PC-9 (cell line): ENCODE data around the gene RTL10. TPM values are rescaled to one million over a fixed set of nuclear protein-coding genes. Genes with fewer than 3 reads are reported as not detected.

Experiments used
- BruUV-seq: library from RNA; stranded (reverse); fragments of 400-500 nt; replicated peaks from 2 replicates; lab custom pipeline; 2021; lab: Mats Ljungman, UMichigan
- CTCF ChIA-PET: fragments of 300-600 bp; sonication (Branson Sonifier 250); formaldehyde crosslinking; loops from one replicate; lab custom pipeline; 2022; ENCODE audit warnings: antibody characterized with exemption; lab: Charles Lee
- POLR2A ChIA-PET: fragments of 300-600 bp; sonication (Branson Sonifier 250); formaldehyde crosslinking; loops from one replicate; lab custom pipeline; 2022; ENCODE audit warnings: antibody characterized with exemption; ENCODE audit not compliant: unreplicated experiment; lab: Charles Lee
- DNase-seq, 2 experiments: peaks; one replicate each; pipeline versions ENCODE4 v3.0.0 to v3.0.0-alpha.2; 2015 to 2022; ENCODE audit warnings: mixed read lengths in 1 of 2
- H2AFZ ChIP-seq: fragments of 200-600 bp; sonication (generic); 2 replicates; pipeline ENCODE4 v1.8.1; 2017; ENCODE audit warnings: antibody characterized with exemption
- H3F3A ChIP-seq: fragments of 200-600 bp; sonication (generic); 2 replicates; pipeline ENCODE4 v1.8.1; 2017; ENCODE audit warnings: antibody characterized with exemption, mild to moderate bottlenecking, low read depth; ENCODE audit not compliant: insufficient read depth
- H3K27ac ChIP-seq: fragments of 200-600 bp; sonication (generic); 2 replicates; pipeline ENCODE4 v1.6.1; 2016; ENCODE audit warnings: mixed run types
- H3K27me3 ChIP-seq: fragments of 200-600 bp; sonication (generic); 2 replicates; pipeline ENCODE4 v1.6.1; 2016; ENCODE audit warnings: low read depth, mixed run types; ENCODE audit not compliant: insufficient read depth
- H3K36me3 ChIP-seq: fragments of 200-600 bp; sonication (generic); 2 replicates; pipeline ENCODE4 v1.6.1; 2016; ENCODE audit warnings: low read depth, mixed run types
- H3K4me1 ChIP-seq: fragments of 200-600 bp; sonication (generic); replicated peaks from 2 replicates; pipeline ENCODE4 v1.6.1; 2016; ENCODE audit warnings: mixed run types; ENCODE audit not compliant: insufficient read depth
- H3K4me2 ChIP-seq: fragments of 200-600 bp; sonication (generic); 2 replicates; pipeline ENCODE4 v1.6.1; 2017; ENCODE audit warnings: mixed run types
- H3K4me3 ChIP-seq: fragments of 200-600 bp; sonication (generic); 2 replicates; pipeline ENCODE4 v1.6.1; 2016; ENCODE audit warnings: mixed run types
- H3K79me2 ChIP-seq: fragments of 200-600 bp; sonication (generic); 2 replicates; pipeline ENCODE4 v1.6.1; 2017; ENCODE audit warnings: low read depth, mixed run types
- H3K9me2 ChIP-seq: fragments of 200-600 bp; sonication (generic); 2 replicates; pipeline ENCODE4 v1.8.1; 2017; ENCODE audit warnings: mild to moderate bottlenecking; ENCODE audit not compliant: insufficient read depth
- H3K9me3 ChIP-seq: fragments of 200-600 bp; sonication (generic); 2 replicates; pipeline ENCODE4 v1.8.1; 2016; ENCODE audit warnings: low read depth; ENCODE audit not compliant: insufficient read depth
- H4K20me1 ChIP-seq: fragments of 200-600 bp; sonication (generic); 2 replicates; pipeline ENCODE4 v1.8.1; 2017; ENCODE audit not compliant: insufficient read depth
- CTCF ChIP-seq: fragments of 200-600 bp; sonication (generic); conservative IDR thresholded peaks from 2 replicates; pipeline ENCODE4 v1.6.1; 2017; ENCODE audit warnings: mixed run types, antibody characterized with exemption, mild to moderate bottlenecking, moderate library complexity
- EZH2 ChIP-seq: fragments of 200-600 bp; sonication (generic); IDR thresholded peaks from 2 replicates; pipeline ENCODE4 v1.8.0; 2017; ENCODE audit warnings: antibody characterized with exemption, low read depth
- intact Hi-C: fragments of 100-400 bp; cut with micrococcal nuclease; formaldehyde crosslinking; loops from one replicate; pipeline ENCODE4 v1.10.0; 2022; ENCODE audit not compliant: unreplicated experiment
- total RNA-seq: library from RNA; stranded (reverse); gene quantifications from 2 replicates; pipeline ENCODE4 v1.2.3, GENCODE V29; 2021

RTL10 gene
- total RNA-seq, 1 experiment from 2014 or later: 23.5 TPM

GRCh38 chr22:19868773-19869471 is 14.2 kb upstream of the RTL10 start:
- no peaks in the 10 kb centered on the region for H3K36me3 ChIP-seq
- no peaks in the 10 kb centered on the region for H3F3A ChIP-seq
- H4K20me1 ChIP-seq: no peaks in the 10 kb centered on the region
- H3K4me2 ChIP-seq: no peak overlapping the region
- no peaks in the 10 kb centered on the region for H3K9me3 ChIP-seq
- no peaks in the 10 kb centered on the region for H3K9me2 ChIP-seq
- no peak overlapping the region for H3K4me3 ChIP-seq
- no peak overlapping the region for H2AFZ ChIP-seq
- TF ChIP-seq EZH2 (no peak), CTCF (no peak)
- intact Hi-C loops: no loop called here
- H3K27ac ChIP-seq: no peak overlapping the region
- no TSS peak for BruUV-seq
- no peaks in the 10 kb centered on the region for H3K27me3 ChIP-seq
- CTCF ChIA-PET: no interaction called here
- DNase-seq: no peak
- H3K79me2 ChIP-seq: no peaks in the 10 kb centered on the region
- no peaks in the 10 kb centered on the region for H3K4me1 ChIP-seq
- POLR2A ChIA-PET: no interaction called here

DNA sequence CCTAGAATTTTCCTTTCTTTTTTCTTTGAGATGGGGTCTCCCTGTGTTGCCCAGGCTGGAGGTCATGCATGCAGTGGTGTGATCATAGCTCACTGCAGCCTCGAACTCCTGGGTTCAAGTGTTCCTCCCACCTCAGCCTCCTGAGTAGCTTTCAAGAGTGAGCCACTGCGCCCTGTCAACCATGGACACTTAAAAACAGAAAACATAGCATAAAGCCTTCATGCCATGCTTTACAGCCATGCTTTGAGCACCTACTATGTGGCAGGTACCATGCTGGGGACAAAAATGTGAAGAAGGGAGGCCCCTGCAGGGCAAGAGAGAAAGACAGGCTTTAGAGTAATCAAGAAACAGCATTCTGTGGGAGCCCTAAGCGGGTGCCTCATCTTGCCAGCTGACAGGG is 13.7 kb upstream of the RTL10 start:
- CTCF ChIA-PET: no interaction called here
- H4K20me1 ChIP-seq: no peaks in the 10 kb centered on the region
- no peaks in the 10 kb centered on the region for H3K9me2 ChIP-seq
- H3F3A ChIP-seq: no peaks in the 10 kb centered on the region
- H3K27me3 ChIP-seq: no peaks in the 10 kb centered on the region
- no peak overlapping the region for H3K4me2 ChIP-seq
- no peak overlapping the region for H2AFZ ChIP-seq
- no peaks in the 10 kb centered on the region for H3K4me1 ChIP-seq
- DNase-seq: no peak
- H3K79me2 ChIP-seq: no peaks in the 10 kb centered on the region
- no TSS peak for BruUV-seq
- POLR2A ChIA-PET: no interaction called here
- TF ChIP-seq EZH2: no peak
- TF ChIP-seq CTCF: no peak
- H3K27ac ChIP-seq: no peak overlapping the region
- H3K36me3 ChIP-seq: no peaks in the 10 kb centered on the region
- intact Hi-C loops: no loop called here
- no peak overlapping the region for H3K4me3 ChIP-seq
- H3K9me3 ChIP-seq: no peaks in the 10 kb centered on the region

DNA sequence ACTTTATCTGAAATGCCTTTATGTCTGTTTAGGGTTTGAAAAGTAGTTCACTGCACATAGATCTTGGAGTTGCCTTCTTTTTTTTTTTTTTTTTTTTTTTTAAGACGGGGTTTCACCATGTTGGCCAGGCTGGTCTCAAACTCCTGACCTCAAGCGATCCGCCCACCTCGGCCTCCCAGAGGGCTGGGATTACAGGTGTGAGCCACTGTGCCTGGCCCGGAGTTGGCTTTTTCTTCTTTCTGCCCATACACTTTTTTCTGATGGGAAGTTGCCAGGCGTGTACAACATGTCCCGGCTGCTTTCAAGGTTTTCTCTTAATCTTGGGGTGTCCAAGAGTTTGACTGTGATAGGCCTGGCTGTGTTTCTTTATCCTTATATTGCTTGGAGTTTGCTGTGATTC is 12.9 kb upstream of the RTL10 start:
- ChIA-PET POLR2A (no interaction called here), CTCF (no interaction called here)
- Histone ChIP-seq H3K9me3 (no peaks in the 10 kb centered on the region), H3K27me3 (no peaks in the 10 kb centered on the region), H2AFZ (no peak overlapping the region), H3F3A (no peaks in the 10 kb centered on the region), H3K36me3 (no peaks in the 10 kb centered on the region), H4K20me1 (no peaks in the 10 kb centered on the region), H3K27ac (no peak overlapping the region), H3K9me2 (no peaks in the 10 kb centered on the region), H3K4me2 (no peak overlapping the region), H3K4me3 (no peak overlapping the region), H3K4me1 (no peaks in the 10 kb centered on the region), H3K79me2 (no peaks in the 10 kb centered on the region)
- no peak for DNase-seq
- TF ChIP-seq EZH2: no peak
- no peak for TF ChIP-seq CTCF
- intact Hi-C loops: no loop called here
- BruUV-seq: no TSS peak
